OCI-M1 (cell line): ENCODE measurements around the gene INPP4B.
A peak's percentile ranks its signal among the peaks of the same experiment; 100 is the strongest.

Experiments used
- DNase-seq: peaks from one replicate; lab custom pipeline; 2025; lab: John Stamatoyannopoulos, UW

INPP4B gene

DNA sequence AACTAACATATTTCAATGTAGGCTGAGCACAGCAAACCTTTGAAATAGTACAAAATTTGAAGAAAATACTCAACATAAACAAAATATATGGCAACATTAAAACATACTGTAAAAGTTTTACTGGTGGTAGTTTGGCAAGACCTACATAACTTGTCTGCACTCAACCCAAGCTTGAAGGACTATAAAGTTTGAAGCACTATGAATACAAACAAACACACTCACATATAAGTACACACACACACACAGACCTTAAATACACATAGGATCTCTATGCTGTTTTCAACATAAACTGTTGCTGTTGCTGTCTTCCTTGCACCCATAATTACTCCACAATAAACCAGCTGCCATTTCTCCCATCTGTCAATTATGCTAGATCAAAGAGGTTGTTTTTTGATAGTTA, 620.1 kb downstream of the INPP4B start:
- DNase-seq, result no peak

DNA sequence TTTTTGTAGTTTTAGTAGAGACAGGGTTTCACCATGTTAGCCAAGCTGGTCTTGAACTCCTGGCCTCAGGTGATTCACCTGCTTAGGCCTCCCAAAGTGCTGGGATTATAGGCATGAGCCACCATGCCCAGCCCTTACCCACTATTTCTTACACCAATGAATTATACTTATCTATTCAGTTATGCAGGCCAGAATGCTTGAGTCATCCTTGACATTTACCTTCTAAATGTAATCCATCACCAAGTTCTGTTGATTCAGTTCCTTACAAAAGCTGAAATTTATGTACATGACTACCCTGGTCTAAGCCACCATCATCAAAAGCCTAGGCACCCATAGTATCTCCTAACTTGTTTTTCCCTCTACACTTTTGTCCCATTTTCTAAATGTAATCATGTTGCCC, 624.0 kb downstream of the INPP4B start:
- DNase-seq, result no peak

DNA sequence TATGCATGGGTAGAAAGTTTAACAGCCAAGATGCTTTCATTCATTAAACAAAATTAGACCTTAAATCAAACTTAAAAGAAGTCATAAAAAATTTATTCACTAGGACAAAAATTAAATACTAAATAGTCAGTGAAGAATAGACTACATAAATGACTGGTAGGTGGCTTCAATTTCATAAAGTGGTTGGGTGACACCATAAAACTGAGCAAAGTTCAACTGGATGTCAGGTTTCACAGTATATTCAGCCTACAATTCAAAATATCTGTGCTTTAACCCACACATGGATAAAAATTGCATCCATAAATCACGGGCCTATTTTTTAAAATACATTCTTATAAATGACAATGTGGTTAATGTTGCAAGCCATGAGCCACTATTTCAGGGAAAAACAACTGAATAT, 627.4 kb downstream of the INPP4B start:
- no peak for DNase-seq

DNA sequence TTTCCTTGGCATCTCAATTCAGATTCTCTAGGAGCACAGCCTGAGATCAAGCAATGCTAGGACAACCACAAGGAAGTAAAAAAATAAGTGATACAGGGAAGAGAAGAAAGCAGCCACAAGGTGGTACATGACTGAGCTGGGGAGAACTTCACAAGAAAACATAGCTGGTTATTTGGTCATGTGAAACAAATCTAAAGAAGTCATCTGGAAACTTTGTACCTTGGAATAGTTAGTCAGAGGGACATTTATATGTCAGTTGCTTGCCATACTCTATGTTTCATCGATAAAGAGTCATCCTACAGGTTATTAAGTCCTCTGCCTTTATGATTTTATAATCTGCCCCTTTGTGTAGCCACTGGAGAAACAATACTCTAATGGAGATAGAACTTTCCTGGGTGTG, 634.7 kb downstream of the INPP4B start:
- peak; percentile 17 for DNase-seq

DNA sequence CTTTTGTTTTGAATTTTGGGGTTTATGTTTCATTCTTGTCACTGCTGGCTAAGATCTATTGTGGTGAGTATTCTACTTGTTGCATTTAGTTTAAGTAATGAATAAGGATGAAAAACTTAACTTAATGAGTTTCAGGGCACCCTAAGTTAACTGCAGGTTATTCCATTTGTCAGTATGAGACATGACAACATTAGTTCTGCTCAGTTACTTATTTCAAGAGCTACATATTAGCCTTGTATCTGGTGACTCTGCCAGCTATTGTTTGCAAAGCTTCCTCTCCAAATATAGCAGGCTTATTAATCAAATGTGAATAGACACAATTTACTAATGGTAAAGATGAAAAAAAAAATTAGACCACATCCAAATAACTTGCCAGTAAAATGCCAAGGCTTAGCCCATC, 642.6 kb downstream of the INPP4B start:
- DNase-seq, result no peak

DNA sequence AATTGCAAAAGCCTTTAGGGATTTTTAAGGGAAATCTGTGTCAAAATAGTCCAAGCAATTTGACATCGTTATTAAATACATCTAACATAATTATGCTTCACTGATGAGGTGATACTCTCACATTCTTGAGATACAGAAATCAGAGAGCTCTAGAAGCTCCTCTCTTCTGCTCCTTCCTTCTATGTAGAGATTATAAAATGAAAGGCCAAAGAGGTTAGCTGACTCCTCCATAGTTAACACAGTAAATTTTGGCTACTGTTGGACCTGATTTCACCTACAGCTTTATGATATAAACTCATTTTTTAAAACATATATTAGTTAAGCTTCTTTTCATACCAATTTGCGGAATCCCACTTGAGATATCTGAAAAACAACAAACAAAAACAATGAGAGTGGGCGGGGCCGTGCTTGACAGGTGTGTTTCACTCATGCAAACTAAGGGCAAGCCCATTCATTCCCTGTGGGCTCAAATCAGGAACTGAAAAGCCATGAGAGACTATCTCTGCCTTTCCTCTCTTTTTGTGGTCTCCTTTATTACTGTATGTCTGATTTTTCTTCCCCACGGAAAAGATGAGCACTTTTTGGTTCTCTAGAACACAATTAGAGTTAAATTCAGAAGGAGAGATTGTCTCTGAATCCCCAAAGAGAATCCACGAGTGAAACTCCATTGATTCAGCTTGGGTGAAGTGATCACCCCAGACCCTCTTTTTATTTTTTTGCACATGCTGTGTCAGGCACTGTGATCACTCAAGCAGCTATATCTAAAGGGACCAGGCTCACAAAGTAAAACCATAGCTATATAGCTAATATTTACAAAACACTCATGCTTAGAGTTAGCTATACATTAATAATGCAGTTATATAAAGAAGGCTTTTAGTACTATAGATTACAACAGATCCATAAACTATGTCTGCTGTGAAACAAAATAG, 643.4 kb downstream of the INPP4B start:
- no peak for DNase-seq

DNA sequence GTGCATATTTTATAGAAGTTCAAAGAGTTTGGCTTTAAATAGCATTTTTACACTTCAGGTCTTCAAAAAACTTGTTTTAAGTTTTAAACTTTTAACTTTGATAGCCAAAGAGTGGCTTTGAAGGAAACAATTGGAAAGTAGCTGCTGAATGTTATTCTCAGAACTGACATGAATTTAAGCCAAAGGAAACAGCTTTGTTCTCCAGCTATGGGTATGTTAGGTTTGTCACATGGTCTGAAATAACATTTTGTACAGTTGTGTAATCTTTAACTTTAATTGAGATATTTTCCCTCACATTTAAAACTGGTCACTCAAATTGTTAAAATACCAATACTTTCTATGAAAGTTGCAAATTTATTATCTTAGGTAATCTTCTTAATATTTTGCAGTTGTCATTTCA, 645.1 kb downstream of the INPP4B start:
- DNase-seq, result no peak

DNA sequence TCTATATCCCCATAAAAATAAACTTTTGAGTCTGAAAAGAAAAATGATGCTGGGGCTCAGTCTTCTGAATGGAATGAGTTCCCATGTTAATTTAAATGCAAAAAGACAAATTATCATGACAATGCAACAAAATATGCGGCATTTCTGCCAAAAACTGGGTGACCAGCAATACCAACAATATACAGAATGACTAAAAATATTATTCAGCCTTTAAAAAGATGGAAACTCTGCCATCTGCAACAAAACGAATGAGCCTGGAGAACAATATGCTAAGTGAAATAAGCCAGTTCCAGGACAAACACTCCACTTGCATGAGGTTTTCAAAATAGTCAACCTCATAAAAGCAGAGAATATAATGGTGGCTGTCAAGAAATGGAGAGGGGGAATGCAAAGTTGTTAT, 651.2 kb downstream of the INPP4B start:
- no peak for DNase-seq

DNA sequence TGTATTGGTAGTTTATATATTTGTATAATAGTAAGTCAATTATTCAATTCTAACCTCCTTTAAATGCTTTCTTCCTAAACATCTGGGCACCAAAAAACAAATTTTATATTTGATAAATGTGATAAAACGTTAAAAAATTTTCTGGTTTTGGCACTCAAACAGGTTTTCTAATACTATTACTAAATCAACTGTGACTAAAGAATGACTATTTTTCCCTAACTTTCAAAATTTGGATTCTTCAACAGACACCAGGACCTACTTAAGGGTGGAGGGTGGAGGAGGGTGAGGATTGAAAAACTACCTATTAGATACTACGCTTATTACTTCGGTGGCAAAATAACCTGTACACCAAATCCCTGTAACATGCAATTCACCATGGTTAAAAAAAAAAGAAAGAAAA, 654.2 kb downstream of the INPP4B start:
- no peak for DNase-seq

DNA sequence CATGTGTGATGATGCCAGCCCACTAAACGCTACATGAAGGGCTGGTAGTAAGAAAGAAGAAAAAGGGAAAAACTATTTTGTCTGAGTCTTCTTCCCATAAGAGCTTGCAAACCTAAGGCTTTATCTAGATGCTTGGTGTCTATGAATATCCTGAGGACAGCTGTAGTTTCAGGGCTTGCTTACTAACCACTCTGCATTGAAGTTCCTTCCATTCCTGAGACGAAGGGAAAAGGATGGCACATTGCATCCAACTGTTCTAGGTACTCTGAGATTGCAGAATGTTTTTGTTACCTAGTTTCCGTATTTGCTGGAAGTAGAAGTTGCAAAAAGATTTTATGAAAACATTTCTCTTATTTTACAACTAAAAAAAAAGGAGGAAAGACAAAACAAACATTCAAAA, 665.1 kb downstream of the INPP4B start:
- DNase-seq, result no peak

DNA sequence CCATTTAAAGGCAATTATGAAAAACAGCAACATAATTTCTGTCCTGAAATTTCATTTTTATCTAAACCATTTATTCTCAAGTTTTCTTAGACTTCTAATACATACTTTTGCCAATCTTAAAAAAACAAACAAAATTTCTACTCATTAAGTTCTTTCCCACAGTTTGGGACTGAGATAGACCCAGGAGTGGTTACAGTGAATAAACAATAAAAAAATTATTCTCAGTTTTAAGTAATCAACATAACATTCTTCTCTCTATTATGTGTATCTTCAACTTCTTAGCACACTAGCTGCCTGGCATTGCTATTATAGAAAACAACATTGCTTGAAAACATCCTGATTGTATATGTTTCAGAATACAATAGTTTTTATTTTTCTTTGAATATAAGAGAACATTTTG, 676.9 kb downstream of the INPP4B start:
- no peak for DNase-seq

DNA sequence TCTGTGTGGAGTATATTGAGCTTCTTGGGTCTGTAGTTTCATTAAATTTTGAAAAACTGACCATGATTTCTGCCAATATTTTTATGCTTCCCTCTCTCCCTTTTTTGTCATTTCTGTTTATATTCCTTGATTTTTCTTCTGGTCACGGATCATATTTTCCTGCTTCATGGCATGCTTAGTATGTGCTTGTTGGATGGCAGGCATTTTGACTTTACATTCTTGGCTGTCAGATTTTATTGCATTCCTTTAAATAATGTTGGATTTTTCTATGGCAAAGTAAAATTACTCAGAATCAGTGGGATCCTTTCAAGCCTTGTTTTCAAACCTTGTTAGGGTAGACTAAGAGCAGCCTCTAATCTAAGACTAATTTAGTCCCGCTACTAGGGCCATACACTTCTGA, 677.9 kb downstream of the INPP4B start:
- DNase-seq, result no peak

DNA sequence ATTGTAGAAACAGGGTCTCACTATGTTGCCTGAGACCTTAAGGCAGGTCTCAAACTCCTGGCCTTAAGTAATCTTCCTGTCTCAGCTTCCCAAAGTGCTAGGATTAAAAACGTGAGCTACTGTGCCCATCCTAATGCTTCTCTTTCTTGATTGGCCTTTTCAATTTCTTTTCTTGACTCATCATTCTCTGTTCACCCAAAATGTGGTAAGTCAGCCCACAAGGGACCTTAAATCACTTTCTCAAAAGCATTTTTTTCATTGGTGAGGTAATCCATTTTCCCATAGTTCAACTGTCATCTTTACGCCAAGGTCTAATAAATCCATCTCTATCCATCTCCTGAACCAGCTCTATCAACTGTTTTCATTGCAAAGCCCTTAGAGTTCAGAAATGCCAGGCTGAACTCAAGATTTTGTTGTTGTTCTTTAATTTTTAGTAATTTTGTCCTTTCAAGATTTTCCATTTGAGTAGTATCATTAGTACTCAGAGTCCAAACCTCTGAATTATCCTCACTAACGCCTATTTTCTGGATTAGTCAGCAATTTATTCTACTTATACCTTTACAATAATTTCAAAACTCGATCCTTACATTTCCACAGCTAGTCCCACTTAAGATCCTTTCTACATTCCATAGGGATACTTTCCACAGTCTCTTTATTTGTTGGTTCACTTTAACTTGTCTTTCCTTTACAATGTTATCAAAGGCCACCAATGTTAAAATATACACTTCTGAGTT, 681.2 kb downstream of the INPP4B start:
- no peak for DNase-seq

DNA sequence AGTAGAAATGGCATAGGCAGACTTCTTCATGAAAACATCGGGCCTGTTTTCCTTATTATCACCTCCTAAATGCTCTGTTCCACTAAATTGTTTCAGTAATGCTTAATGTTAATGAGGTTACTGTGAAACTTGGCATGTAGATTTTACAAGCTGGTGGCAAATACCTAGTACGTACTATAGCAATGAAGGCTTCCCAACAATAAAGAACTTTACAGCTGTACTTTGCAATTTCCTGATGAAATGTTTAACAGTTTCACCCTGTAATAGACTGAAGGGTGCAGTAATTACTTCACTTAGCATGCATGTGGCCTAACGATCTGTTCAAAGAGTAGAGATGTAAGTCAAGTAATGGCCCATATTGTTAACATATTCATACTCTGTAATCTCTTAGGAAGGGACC, 685.0 kb downstream of the INPP4B start:
- DNase-seq, result no peak

DNA sequence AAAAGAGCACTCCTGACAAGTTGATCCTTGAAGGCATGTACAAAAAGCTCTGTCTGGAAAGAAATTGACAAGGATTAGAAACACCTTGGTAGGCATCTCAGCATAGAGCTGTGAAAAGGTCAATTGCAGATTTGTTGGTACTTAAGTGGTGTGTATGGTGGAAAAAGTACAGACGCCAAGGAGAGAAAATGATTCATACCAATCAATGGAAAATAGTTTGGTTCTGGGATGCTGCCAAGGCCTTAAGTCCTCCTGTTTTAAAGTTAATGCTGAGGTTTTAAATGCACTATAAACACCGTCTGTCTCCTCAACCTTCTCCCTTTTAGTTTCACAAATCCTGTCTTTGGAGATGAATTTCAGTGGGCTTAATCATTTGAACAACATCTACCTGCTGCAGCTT, 685.6 kb downstream of the INPP4B start:
- DNase-seq, result no peak

DNA sequence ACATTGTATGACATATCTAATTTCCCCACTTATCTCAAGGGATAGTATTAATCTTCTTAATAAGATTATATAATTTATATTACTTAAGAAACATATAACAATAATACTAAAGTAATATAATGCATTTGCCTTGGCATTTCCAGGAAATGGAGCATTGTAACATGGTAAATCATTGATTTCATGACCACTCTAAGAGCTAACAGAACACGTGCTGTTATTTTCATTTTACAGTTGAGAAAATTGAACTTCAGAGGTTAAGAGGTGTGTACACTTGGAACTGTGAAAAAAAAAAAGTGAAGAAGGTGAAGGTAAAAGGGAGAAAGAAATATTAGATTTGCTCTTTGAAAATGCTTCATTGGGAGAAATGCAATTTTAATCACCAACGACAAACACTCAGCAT, 687.1 kb downstream of the INPP4B start:
- no peak for DNase-seq

DNA sequence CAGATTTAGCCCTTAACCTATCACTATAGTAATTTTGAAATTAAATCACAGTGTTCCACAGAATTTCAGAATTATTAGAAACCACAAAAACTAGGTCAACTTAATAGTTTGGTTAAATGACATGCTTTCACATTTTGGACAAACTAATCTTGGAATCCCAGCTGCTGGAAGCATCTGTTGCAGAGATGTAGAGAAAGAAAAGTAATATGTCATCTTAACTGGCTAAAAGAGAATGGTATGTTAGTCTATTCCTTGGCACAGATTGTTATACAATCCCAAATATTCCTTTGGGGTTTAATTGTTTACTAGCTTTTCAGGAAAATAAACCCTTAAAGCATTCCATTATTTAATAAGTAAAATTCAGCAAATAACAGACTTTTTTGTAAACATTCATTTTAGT, 689.8 kb downstream of the INPP4B start:
- no peak for DNase-seq

DNA sequence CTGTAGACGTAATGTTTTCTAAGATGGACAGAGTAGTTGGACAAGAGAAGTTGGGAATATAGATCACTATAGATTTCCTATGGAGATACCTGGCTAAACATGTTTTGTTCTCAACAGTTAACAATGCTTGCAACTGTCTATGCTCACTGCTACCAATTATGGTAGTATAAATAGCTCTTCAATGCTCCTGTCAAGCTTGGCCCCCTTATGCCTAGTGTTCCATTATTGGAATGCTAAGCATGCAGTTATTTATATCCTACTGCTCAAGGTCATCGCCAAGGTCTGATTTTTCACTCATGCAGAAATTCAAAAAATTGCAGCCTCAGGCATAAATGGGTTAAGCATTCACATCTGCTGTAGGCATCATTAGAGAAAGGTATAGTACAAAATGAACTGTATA, 690.8 kb downstream of the INPP4B start:
- DNase-seq, result no peak

DNA sequence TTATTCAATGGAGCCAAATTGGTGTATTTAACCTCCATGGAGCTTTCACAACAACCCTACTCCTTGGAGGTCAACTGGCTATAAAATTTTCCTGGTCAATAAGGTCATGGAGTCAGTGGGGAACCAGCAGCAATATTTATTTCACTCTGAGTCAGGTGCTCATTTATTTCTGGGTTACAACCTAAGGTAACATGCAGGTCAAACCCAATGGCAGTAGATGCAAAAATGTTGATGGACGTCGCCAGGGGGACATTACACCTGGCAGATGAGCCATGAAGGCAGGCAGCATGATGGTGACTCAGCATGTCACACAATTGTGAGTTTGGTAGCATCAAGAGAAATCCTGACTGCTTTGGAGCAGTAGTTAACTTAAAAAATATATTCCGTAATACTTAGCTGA, 695.6 kb downstream of the INPP4B start:
- no peak for DNase-seq

DNA sequence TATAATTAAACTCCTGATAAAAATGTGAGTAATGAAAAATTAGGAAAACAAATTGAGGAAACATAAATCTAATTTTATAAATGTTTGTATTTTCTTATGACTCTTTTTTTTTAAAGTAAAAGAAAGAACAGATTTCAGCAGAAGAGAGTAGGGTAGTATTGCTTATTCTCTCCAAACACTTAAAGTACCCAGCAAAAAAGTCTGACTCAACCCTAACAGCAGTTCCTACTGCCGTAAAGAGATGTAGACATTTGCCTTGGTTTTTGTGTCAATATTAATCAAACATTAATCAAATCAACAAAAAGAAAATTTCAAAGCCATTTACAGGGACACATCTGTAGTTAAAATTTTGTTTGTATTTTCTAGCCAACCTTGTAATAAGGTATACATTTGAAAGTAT, 701.3 kb downstream of the INPP4B start:
- no peak for DNase-seq

DNA sequence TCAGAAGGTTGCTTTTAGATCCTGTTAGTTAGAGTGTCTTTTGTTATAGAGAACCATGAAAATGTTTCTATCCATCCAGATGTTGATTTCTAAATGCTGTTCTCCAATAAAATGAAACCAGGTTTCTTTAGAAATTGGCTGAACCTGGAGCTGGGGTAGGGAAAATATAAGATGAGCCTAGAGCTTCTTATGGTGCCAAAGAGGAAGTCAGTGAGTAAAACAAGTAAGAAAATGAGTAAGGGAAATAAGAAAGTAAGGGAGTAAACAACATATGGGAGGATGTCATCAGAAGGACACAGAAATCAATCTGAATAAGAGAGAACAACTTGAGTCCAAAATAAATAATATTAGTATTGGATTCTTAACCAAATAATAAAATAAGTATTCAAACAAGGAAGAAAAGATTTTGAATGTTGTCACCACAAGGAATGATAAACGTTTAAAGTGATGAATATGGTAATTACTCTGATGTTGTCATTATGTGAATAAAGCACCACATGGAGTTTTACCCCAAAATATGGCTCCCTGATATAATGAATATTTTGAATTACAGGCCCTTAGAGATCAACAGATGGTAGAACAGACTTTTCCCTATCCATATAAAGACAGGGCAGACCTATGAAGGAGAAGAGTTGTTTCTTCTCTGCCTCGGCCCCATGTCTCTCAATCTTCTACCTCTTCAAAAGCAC, 703.6 kb downstream of the INPP4B start:
- peak; percentile 11 for DNase-seq

DNA sequence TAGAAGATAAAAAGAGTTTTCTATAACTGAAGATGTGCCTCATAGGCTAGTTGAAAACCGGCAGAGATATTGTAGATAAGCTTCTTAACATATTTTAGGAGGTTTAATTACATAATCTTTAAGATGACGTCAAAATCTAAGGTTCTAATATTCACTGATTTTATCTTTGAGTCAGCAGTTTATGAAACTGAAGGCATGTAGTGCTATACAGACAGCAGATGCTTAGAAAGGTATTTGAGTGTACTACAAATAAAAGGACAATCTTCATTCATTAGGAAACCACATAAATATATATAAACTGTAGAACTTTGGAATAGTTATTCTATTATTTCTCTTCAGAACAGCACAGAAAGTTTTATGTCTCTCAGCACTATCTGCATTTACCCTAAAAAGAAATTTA, 704.9 kb downstream of the INPP4B start:
- no peak for DNase-seq

DNA sequence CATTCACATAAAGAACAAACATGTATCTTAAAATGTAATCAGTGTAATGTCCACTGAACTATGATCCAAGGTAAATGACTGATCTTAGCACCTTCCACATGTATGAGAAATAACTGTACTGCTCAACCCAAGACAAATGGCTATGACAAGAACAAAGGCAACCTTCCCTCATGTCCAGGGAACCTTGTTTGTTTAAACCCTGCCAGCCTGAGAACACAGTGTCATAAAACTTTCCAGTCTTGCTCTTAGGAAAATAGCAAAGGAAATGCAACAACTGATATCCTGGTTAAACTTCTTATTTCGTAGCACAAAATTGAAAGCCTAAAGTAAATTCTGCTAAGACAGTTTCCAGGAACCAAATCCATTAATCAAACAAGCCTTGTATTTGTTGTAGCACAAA, 715.4 kb downstream of the INPP4B start:
- DNase-seq, result no peak
